T-helper 2 cell treated with Interferon-gamma antibody and Interleukin-4, amounts not matched to agents 5 μg/mL and 100 μg/mL, for 36 hours (primary cell): ENCODE measurements around the gene S1PR5.

Experiments
- DNase-seq: peaks from one replicate; pipeline ENCODE4 v3.0.0; 2021; ENCODE audit warnings: low spot score
- H3K27ac Mint-ChIP-seq: one replicate; pipeline ENCODE4 v1.8.0; 2021; ENCODE audit warnings: mild to moderate bottlenecking, mixed read lengths
- H3K27me3 Mint-ChIP-seq: one replicate; pipeline ENCODE4 v1.8.0; 2021; ENCODE audit warnings: low read depth, mixed read lengths
- H3K36me3 Mint-ChIP-seq: one replicate; pipeline ENCODE4 v1.8.0; 2021; ENCODE audit warnings: low read depth, mixed read lengths
- H3K4me1 Mint-ChIP-seq: one replicate; pipeline ENCODE4 v1.8.0; 2021; ENCODE audit warnings: low read depth, mixed read lengths
- H3K4me3 Mint-ChIP-seq: one replicate; pipeline ENCODE4 v1.8.0; 2022; ENCODE audit warnings: mild to moderate bottlenecking, moderate library complexity, mixed read lengths
- H3K9me3 Mint-ChIP-seq: one replicate; pipeline ENCODE4 v1.8.0; 2021; ENCODE audit warnings: mixed read lengths

Gene S1PR5

GRCh38 chr19:10497371-10497770, 19.9 kb downstream of the S1PR5 start:
- peaks cover 37% of the 10 kb centered on the region for H3K36me3 Mint-ChIP-seq

DNA sequence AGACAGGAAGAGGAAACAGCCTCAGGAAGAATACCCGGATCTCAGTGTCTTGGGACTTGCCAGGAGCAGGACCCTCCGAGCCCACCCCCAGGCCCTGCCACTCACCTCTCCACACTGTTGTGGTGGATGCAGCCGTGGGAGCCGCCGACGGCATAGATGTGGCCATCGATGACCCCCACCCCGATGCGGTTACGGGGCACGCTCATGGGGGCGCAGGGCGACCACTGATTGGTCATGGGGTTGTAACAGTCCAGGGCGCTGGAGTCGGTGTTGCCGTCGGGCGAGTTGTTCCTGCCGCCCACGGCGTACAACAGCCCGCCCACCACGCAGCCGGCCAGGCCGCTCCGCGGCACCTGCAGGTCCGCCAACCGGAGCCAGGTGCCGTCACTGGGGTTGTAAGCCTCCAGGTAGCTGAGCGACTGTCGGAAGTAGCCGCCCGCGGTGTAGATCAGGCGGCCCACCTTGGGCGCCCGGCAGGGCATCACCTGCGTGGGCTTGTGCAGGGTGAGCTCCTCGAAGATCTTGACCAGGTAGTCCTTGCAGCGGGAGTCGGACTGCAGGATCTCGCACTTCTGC, 25.7 kb downstream of the S1PR5 start:
- H3K4me3 Mint-ChIP-seq, result no peak overlapping the region
- H3K9me3 Mint-ChIP-seq, result no peaks in the 10 kb centered on the region
- no peak overlapping the region for H3K27ac Mint-ChIP-seq
- no peak for DNase-seq
- H3K27me3 Mint-ChIP-seq, result no peaks in the 10 kb centered on the region
- peaks cover 4% of the 10 kb centered on the region for H3K4me1 Mint-ChIP-seq
- H3K36me3 Mint-ChIP-seq, result peaks cover 40% of the 10 kb centered on the region

More at GRCh38 chr19:10497371-10497770, 19.9 kb downstream of the S1PR5 start:
- Mint-ChIP-seq H3K9me3 (no peaks in the 10 kb centered on the region), H3K27me3 (no peaks in the 10 kb centered on the region), H3K27ac (no peak overlapping the region), H3K4me1 (peaks cover 24% of the 10 kb centered on the region), H3K4me3 (no peak overlapping the region)
- DNase-seq, result no peak

DNA sequence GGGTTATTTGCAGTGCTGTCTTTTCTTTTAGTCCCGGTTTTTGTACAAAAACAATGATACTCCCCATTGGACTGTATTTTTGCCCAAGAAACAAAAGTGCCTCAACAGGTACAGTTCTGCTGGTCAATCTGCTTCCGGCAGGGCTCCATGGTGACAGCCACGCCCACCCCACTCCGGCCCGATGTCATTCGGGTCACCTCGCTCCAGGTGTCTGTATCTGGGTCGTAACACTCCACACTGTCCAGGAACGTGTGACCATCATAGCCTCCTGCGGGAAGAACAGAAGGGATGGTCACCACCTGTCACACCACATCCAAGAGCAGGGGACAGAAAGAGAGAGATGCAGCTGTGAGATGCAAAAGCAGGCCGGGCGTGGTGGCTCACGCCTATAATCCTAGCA, 30.7 kb downstream of the S1PR5 start:
- no peak overlapping the region for H3K4me3 Mint-ChIP-seq
- H3K27ac Mint-ChIP-seq, result no peak overlapping the region
- H3K36me3 Mint-ChIP-seq, result peaks cover 42% of the 10 kb centered on the region
- no peaks in the 10 kb centered on the region for H3K27me3 Mint-ChIP-seq
- no peaks in the 10 kb centered on the region for H3K9me3 Mint-ChIP-seq
- DNase-seq, result no peak
- peaks cover 4% of the 10 kb centered on the region for H3K4me1 Mint-ChIP-seq

DNA sequence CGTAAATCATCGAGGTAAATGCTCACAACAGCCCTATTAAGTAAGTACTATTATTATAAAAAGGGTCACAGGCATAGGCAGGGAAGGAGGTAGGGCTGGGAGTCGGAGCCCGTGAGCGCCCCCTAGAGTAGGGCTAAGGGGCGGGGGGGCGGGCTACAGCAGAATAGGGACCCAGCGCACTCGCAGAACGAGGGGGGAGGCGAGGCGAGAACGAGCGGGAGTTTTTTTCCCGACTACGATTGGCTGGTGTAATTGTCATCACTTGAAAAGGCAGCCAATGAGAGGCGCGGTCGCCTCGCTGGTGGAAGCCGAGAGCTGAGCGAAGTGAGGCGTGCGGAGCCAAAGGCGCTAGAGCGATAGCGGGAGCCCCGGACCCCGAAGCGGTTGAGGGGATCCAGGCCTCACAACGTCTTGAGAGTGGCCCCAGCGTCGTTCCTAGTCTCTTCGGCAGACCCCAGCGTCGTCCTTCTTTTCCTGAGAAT, 38.3 kb downstream of the S1PR5 start:
- Mint-ChIP-seq H3K36me3 (no peaks in the 10 kb centered on the region), H3K4me3 (peak overlapping the region; percentile 70), H3K4me1 (peaks cover 20% of the 10 kb centered on the region), H3K9me3 (no peaks in the 10 kb centered on the region), H3K27me3 (no peaks in the 10 kb centered on the region), H3K27ac (peak overlapping the region; percentile 88)
- peak; percentile 88 for DNase-seq

DNA sequence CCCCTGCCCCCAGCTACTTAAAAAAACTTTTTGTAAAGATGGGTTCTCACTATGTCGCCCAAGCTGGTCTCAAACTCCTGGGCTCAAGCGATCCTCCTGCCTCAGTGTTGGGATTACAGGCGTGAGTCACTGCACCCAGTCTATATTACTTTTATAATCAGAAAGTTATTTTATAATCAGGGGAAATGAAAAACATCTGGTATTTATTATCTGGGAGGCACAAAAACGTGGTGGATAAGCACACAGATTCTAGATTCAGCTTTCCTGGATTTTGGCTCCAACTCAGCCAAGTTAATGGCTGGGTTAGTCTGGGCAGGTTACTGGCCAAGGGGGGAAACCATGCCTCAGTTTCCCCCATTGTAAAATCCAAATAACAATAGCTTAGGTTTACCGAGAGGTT, 38.8 kb downstream of the S1PR5 start:
- Mint-ChIP-seq H3K36me3 (no peaks in the 10 kb centered on the region), H3K27ac (no peak overlapping the region), H3K27me3 (no peaks in the 10 kb centered on the region), H3K4me1 (peaks cover 20% of the 10 kb centered on the region), H3K9me3 (no peaks in the 10 kb centered on the region), H3K4me3 (peak overlapping the region; percentile 48)
- no peak for DNase-seq

DNA sequence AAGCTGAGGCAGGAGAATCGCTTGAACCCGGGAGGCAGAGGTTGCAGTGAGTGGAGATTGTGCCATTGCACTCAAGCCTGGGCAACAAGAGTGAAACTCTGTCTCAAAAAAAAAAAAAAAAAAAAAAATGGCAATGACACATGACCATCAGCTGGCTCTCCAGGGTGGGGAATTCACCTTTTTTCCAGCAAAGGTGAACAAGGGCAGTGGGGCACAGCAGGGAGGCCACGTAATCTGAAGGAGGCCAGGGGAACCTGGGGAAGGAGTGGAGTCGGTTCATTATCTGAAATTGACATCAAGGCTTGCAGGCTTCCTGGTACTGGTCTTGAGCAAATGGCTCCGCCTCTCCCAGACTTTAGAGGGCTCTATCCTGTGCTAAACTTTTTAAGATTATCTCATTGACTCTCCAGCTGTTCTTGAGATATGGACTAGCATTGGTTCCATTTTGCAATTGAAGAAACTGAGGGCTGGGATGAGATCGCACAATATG, 42.2 kb downstream of the S1PR5 start:
- H3K36me3 Mint-ChIP-seq, result no peaks in the 10 kb centered on the region
- H3K27ac Mint-ChIP-seq, result no peak overlapping the region
- H3K4me3 Mint-ChIP-seq, result no peak overlapping the region
- DNase-seq, result no peak
- no peaks in the 10 kb centered on the region for H3K9me3 Mint-ChIP-seq
- no peaks in the 10 kb centered on the region for H3K27me3 Mint-ChIP-seq
- peaks cover 25% of the 10 kb centered on the region for H3K4me1 Mint-ChIP-seq

GRCh38 chr19:10473192-10473591, 44.1 kb downstream of the S1PR5 start:
- H3K4me1 Mint-ChIP-seq, result peaks cover 14% of the 10 kb centered on the region

GRCh38 chr19:10471909-10472308, 45.3 kb downstream of the S1PR5 start:
- peaks cover 11% of the 10 kb centered on the region for H3K4me1 Mint-ChIP-seq
- no peak overlapping the region for H3K4me3 Mint-ChIP-seq

More at GRCh38 chr19:10473192-10473591, 44.1 kb downstream of the S1PR5 start:
- no peak overlapping the region for H3K4me3 Mint-ChIP-seq
- H3K27ac Mint-ChIP-seq, result no peak overlapping the region
- H3K9me3 Mint-ChIP-seq, result no peaks in the 10 kb centered on the region
- DNase-seq, result no peak
- H3K36me3 Mint-ChIP-seq, result peaks cover 12% of the 10 kb centered on the region
- no peaks in the 10 kb centered on the region for H3K27me3 Mint-ChIP-seq

DNA sequence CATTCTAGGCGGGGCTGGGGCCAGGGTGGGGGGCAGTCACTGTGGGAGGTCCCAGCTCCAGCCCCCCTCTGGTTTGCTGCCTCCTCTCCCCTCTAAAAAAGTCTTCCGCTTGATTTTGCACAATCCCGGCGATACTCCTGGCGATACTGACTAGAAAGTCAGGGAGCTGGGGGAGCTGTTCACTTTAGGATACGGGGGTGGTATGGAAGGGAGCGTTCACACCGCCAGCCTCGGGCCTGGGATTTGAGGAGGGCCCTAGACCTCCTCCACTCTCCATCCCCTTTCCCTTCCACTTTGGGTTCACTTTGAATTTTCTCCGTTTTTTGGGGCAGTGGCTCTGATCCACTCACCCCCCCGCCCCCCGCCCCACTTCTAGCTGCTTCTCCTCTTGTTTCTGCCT, 49.1 kb downstream of the S1PR5 start:
- DNase-seq, result no peak
- H3K9me3 Mint-ChIP-seq, result no peaks in the 10 kb centered on the region
- no peak overlapping the region for H3K27ac Mint-ChIP-seq
- peaks cover 3% of the 10 kb centered on the region for H3K4me1 Mint-ChIP-seq
- H3K4me3 Mint-ChIP-seq, result no peak overlapping the region
- no peaks in the 10 kb centered on the region for H3K27me3 Mint-ChIP-seq
- H3K36me3 Mint-ChIP-seq, result peaks cover 27% of the 10 kb centered on the region

More at GRCh38 chr19:10471909-10472308, 45.3 kb downstream of the S1PR5 start:
- no peaks in the 10 kb centered on the region for H3K27me3 Mint-ChIP-seq
- no peak for DNase-seq
- peaks cover 15% of the 10 kb centered on the region for H3K36me3 Mint-ChIP-seq
- H3K27ac Mint-ChIP-seq, result no peak overlapping the region
- H3K9me3 Mint-ChIP-seq, result no peaks in the 10 kb centered on the region

DNA sequence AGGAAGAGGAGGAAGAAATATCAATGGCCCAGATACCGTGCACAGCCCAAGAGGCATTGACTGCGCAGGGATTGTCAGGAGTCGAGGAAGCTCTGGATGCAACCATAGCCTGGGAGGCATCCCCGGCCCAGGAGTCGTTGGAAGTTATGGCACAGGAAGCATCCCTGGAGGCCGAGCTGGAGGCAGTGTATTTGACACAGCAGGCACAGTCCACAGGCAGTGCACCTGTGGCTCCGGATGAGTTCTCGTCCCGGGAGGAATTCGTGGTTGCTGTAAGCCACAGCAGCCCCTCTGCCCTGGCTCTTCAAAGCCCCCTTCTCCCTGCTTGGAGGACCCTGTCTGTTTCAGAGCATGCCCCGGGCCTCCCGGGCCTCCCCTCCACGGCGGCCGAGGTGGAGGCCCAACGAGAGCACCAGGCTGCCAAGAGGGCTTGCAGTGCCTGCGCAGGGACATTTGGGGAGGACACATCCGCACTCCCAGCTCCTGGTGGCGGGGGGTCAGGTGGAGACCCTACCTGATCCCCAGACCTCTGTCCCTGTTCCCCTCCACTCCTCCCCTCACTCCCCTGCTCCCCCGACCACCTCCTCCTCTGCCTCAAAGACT, 50.0 kb downstream of the S1PR5 start:
- H3K27me3 Mint-ChIP-seq, result no peaks in the 10 kb centered on the region
- no peak overlapping the region for H3K4me3 Mint-ChIP-seq
- no peak for DNase-seq
- H3K9me3 Mint-ChIP-seq, result no peaks in the 10 kb centered on the region
- H3K27ac Mint-ChIP-seq, result no peak overlapping the region
- peaks cover 34% of the 10 kb centered on the region for H3K36me3 Mint-ChIP-seq
- peaks cover 4% of the 10 kb centered on the region for H3K4me1 Mint-ChIP-seq

DNA sequence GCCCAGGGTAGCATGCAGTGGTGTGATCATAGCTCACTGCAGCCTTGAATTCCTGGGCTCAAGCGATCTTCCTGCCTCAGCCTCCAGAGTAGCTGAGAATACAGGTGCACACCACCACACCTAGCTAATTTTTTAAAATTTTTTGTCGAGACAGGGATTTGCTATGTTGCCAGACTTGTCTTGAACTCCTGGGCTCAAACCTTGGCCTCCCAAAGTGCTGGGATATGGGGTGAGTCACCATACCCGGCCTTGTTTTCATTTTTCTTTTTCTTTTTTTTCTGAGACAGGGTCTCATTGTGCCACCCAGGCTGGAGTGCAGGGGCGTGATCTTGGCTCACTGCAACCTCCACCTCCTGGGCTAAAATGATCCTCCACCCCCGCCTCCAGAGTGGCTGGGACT, 52.8 kb downstream of the S1PR5 start:
- H3K4me1 Mint-ChIP-seq, result peaks cover 5% of the 10 kb centered on the region
- no peak overlapping the region for H3K27ac Mint-ChIP-seq
- H3K36me3 Mint-ChIP-seq, result peaks cover 41% of the 10 kb centered on the region
- H3K4me3 Mint-ChIP-seq, result no peak overlapping the region
- no peaks in the 10 kb centered on the region for H3K9me3 Mint-ChIP-seq
- H3K27me3 Mint-ChIP-seq, result no peaks in the 10 kb centered on the region
- no peak for DNase-seq
